ENCODE results near the gene SNRK.

SNRK gene

DNA sequence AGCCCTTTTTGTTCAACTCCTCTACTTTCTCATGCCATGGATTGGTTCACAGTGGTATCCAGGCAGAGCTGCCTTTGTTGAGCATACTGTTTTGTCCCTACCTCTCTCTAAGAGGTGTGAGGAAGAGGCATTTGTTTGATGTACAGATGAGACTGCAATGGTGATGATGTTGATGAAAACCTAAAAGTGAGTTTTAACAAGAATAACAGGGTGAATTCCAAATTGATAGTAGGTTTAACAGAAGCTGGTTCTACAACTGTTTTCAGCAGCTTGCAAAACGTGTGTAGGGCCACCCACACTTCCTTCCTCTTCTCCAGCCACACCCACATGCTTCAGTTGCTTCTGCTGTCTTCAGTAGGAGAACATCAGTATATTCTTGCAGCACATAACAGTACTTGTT lies 10.2 kb downstream of the SNRK start:
- peak overlapping the region; percentile 53 for H3K4me2 ChIP-seq (ENCODE audit: insufficient read depth, low read length)
- H3K4me1 ChIP-seq (ENCODE audit: insufficient read depth, low read length) = peaks cover 44% of the 10 kb centered on the region
- H3K27me3 ChIP-seq (ENCODE audit: insufficient read depth, low read length, poor library complexity) = no peaks in the 10 kb centered on the region
- H3K9ac ChIP-seq (ENCODE audit: low read depth, low read length) = no peak overlapping the region
- no peak overlapping the region for H2AFZ ChIP-seq (ENCODE audit: low read depth, low read length)
- ATAC-seq (ENCODE audit: insufficient read depth, low read depth) (peak; percentile 99), DNase-seq (peak; percentile 62)
- H3K4me3 ChIP-seq (ENCODE audit: low read depth in 1 of 2, low read length in 2 of 2) = no peak overlapping the region
- H3K27ac ChIP-seq (ENCODE audit: low read length) = peak overlapping the region; percentile 55
- peaks cover 97% of the 10 kb centered on the region for H3K79me2 ChIP-seq (ENCODE audit: insufficient read depth, low read length)
- peaks cover 29% of the 10 kb centered on the region for H4K20me1 ChIP-seq (ENCODE audit: insufficient read depth, low read length)
- TF ChIP-seq EZH2 (IDR thresholded peaks at IDR 0.05; ENCODE audit: borderline replicate concordance, low read depth, low read length, severe bottlenecking) = no peak
- TF ChIP-seq, protein P1, sequence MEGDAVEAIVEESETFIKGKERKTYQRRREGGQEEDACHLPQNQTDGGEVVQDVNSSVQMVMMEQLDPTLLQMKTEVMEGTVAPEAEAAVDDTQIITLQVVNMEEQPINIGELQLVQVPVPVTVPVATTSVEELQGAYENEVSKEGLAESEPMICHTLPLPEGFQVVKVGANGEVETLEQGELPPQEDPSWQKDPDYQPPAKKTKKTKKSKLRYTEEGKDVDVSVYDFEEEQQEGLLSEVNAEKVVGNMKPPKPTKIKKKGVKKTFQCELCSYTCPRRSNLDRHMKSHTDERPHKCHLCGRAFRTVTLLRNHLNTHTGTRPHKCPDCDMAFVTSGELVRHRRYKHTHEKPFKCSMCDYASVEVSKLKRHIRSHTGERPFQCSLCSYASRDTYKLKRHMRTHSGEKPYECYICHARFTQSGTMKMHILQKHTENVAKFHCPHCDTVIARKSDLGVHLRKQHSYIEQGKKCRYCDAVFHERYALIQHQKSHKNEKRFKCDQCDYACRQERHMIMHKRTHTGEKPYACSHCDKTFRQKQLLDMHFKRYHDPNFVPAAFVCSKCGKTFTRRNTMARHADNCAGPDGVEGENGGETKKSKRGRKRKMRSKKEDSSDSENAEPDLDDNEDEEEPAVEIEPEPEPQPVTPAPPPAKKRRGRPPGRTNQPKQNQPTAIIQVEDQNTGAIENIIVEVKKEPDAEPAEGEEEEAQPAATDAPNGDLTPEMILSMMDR (IDR thresholded peaks at IDR 0.05; ENCODE audit: borderline replicate concordance, extremely low read depth, low read length, poor library complexity, severe bottlenecking) = no peak
- peaks cover 15% of the 10 kb centered on the region; the same call in 1 of the 2 replicates for H3K36me3 ChIP-seq (ENCODE audit: insufficient read depth, low read length)
- H3K9me3 ChIP-seq (ENCODE audit: insufficient read depth, low read length, severe bottlenecking) = no peaks in the 10 kb centered on the region

DNA sequence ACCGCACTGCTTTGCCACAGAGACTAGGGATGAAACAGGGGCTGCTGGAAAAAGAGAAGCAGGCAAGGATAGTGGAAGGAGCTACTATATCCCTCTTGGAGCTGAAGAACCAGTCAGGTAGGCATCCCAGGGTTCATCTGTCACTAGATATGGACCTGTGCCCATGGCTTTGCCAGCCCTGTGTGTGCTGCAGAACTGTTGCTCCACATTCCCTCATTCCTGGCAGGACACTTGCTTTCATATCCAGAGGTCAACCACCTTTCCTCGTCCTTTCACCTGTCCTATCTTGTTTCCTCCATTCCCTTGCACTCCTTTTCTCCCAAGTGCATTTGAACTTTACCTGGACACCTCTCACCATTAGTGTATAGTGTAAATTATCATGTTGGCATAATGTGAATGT lies 12.0 kb downstream of the SNRK start:
- no peak for ATAC-seq (ENCODE audit: insufficient read depth, low read depth)
- Histone ChIP-seq H3K4me3 (ENCODE audit: low read depth in 1 of 2, low read length in 2 of 2) (no peak overlapping the region), H3K36me3 (ENCODE audit: insufficient read depth, low read length) (peaks cover 16% of the 10 kb centered on the region), H3K4me1 (ENCODE audit: insufficient read depth, low read length) (peaks cover 47% of the 10 kb centered on the region), H2AFZ (ENCODE audit: low read depth, low read length) (no peak overlapping the region), H3K27ac (ENCODE audit: low read length) (peak overlapping the region; percentile 60), H3K9me3 (ENCODE audit: insufficient read depth, low read length, severe bottlenecking) (no peaks in the 10 kb centered on the region), H3K9ac (ENCODE audit: low read depth, low read length) (no peak overlapping the region), H4K20me1 (ENCODE audit: insufficient read depth, low read length) (peaks cover 19% of the 10 kb centered on the region), H3K4me2 (ENCODE audit: insufficient read depth, low read length) (no peak overlapping the region), H3K79me2 (ENCODE audit: insufficient read depth, low read length) (peaks cover 93% of the 10 kb centered on the region), H3K27me3 (ENCODE audit: insufficient read depth, low read length, poor library complexity) (no peaks in the 10 kb centered on the region)
- no peak for DNase-seq
- TF ChIP-seq, protein P1 (IDR thresholded peaks at IDR 0.05; ENCODE audit: borderline replicate concordance, extremely low read depth, low read length, poor library complexity, severe bottlenecking) = no peak
- no peak for TF ChIP-seq EZH2 (IDR thresholded peaks at IDR 0.05; ENCODE audit: borderline replicate concordance, low read depth, low read length, severe bottlenecking)

DNA sequence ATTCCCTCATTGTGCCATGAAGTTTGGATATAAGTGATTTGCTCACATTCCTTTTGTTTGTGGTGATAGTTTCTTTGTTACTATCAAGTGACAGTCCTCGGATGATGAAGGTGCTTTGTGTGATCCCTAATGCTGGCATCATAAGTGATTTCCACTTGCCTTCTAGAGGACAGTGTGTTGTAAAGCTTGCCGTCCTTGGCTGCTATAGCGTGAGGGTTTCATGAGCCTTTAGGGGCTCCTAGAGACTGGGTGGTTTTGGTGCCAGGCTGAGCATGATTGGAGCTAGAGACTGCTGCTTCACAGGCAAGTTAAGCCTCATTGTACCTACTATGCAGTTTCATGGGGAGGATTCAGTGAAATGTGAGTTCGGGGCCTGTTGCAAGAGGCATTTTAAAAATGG lies 12.4 kb downstream of the SNRK start:
- Histone ChIP-seq H4K20me1 (ENCODE audit: insufficient read depth, low read length) (peaks cover 19% of the 10 kb centered on the region), H3K79me2 (ENCODE audit: insufficient read depth, low read length) (peaks cover 93% of the 10 kb centered on the region), H3K36me3 (ENCODE audit: insufficient read depth, low read length) (peaks cover 21% of the 10 kb centered on the region), H2AFZ (ENCODE audit: low read depth, low read length) (no peak overlapping the region), H3K4me2 (ENCODE audit: insufficient read depth, low read length) (no peak overlapping the region), H3K27ac (ENCODE audit: low read length) (peak overlapping the region; percentile 60), H3K4me3 (ENCODE audit: low read depth in 1 of 2, low read length in 2 of 2) (no peak overlapping the region), H3K9me3 (ENCODE audit: insufficient read depth, low read length, severe bottlenecking) (no peaks in the 10 kb centered on the region), H3K9ac (ENCODE audit: low read depth, low read length) (no peak overlapping the region), H3K4me1 (ENCODE audit: insufficient read depth, low read length) (peaks cover 47% of the 10 kb centered on the region), H3K27me3 (ENCODE audit: insufficient read depth, low read length, poor library complexity) (no peaks in the 10 kb centered on the region)
- TF ChIP-seq, protein P1 (IDR thresholded peaks at IDR 0.05; ENCODE audit: borderline replicate concordance, extremely low read depth, low read length, poor library complexity, severe bottlenecking) = no peak
- no peak for TF ChIP-seq EZH2 (IDR thresholded peaks at IDR 0.05; ENCODE audit: borderline replicate concordance, low read depth, low read length, severe bottlenecking)
- ATAC-seq (ENCODE audit: insufficient read depth, low read depth) (no peak), DNase-seq (no peak)

All from DND-41 (cell line).